Stomach (tissue), 4 donors: ENCODE results near the gene GTF3C6.

ENCODE experiments used
- EP300 ChIP-seq: sonication (generic); formaldehyde crosslinking; IDR thresholded peaks from one replicate; pipeline ENCODE4 v1.6.1; 2017; ENCODE audit warnings: antibody characterized with exemption
- POLR2AphosphoS5 ChIP-seq, 3 donors: sonication (generic); formaldehyde crosslinking; IDR thresholded peaks; one replicate each; pipeline ENCODE4 v1.6.1; 2016; ENCODE audit warnings: antibody characterized with exemption in 3 of 3

DNA sequence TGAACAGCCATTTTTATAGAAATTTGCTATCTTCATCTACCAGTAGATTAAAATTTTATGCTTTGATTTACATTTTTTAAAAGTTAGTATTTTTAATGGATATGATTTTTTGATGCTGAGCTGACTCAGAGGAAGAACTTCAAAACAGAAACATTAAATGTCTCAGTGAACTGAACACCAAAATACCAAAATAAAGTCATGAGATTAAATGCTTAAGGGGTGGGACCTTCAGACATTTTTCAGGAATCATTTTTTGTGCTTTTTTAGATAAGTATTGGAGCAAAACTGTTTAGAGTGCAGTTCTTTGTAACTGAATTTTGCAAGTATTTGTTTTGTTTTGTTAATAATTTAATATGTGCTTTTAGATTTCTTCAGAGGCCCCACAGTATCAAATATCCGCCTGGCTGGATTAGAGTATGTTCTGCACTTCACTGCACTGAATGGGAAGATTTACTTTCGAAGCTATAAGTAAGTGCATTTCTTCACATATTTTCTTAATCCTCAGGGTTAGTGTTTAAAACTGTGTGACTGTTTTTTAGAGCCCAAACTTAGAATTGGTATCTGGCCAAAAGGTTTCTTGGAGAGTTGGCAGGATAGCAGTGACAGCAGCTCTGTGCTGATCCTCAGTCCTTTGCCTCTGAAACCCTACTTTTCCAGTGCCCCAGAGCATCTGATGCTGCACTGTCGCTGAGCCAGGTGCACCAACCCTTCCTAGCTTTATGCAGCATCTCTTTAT is 57.1 kb downstream of the GTF3C6 start:
- TF ChIP-seq POLR2AphosphoS5 (IDR thresholded peaks at IDR 0.05) (no peak), EP300 (no peak)
